ENCODE data around the gene CMSS1. TPM values are rescaled to one million over a fixed set of nuclear protein-coding genes. Genes with fewer than 3 reads are reported as not detected.

The CMSS1 gene
- total and polyA plus RNA-seq, 2 of the 13 experiments (the other 11 are each of a cell fraction or from before 2014, with no cell fraction given), result 6.4 to 48.7 TPM

DNA sequence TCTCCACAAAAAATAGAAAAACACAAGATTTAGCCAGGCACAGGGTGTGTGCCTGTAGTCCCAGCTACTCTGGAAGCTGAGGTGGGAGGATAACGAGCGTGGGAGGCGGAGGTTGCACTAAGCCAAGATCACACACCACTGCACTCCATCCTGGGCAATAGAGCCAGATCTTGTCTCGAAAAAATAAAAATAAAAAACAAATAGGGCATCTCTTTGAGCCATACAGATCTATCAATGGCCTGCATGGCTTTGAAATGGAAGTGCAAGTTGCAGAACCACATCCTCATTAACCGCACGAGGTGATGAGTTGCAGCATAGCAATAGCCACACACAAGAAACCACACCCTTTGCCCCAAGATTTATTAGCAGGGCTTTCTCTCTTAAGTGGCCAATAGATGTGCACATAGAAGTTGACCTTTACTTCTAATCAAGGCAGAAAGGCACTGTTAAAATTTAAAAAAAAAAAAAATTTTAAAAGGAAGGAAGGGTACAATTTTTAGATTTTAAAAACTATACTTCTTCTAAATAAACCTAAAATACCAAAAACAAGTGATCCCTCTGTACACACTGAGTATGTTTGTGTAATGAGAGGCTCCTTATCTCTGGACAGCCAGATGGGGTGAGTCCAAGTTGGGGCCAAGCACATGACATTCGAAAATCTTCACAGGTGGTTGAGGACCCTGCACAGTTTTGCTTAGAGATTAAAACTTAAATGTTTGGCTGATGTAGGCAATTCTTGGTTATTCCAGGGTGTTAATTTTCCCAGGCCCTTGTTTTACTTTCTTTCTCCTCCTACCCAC lies 243.2 kb downstream of the CMSS1 start:
- intact Hi-C loops (cut with micrococcal nuclease; ENCODE audit: unreplicated experiment), result loop anchor here (5.0 kb wide), 1 partner anchor 184 kb away; no protein-coding TSS in a partner anchor
- Histone ChIP-seq H3K4me2 (ENCODE audit: low read depth, low read length) (no peak overlapping the region), H3K4me1 (ENCODE audit: insufficient read depth, low read length) (peaks cover 71% of the 10 kb centered on the region), H2AFZ (ENCODE audit: low read length) (no peak overlapping the region), H3K36me3 (replicated peaks in 1 of 2; ENCODE audit: control insufficient read depth in 1 of 2, insufficient read depth in 2 of 2, low read length in 2 of 2) (no peaks in the 10 kb centered on the region), H3K79me2 (ENCODE audit: insufficient read depth, low read length) (peaks cover 3% of the 10 kb centered on the region), H3K27ac (ENCODE audit: extremely low read length, insufficient read depth, low read length) (no peak overlapping the region), H3K9me3 (ENCODE audit: low read length) (no peaks in the 10 kb centered on the region), H3K9ac (ENCODE audit: insufficient read depth, low read depth, low read length) (no peak overlapping the region), H3K27me3 (ENCODE audit: control insufficient read depth in 1 of 2, insufficient read depth in 2 of 2, low read length in 2 of 2) (no peaks in the 10 kb centered on the region), H4K20me1 (ENCODE audit: insufficient read depth, low read length) (no peaks in the 10 kb centered on the region), H3K4me3 (replicated peaks in 1 of 3; ENCODE audit: insufficient read depth in 1 of 3, low read depth in 2 of 3, low read length in 3 of 3) (no peak overlapping the region)
- TF ChIP-seq NFYC (CRISPR knock-in tag; IDR thresholded peaks at IDR 0.05) (no peak), ZNF34 (CRISPR knock-in tag; IDR thresholded peaks at IDR 0.05; ENCODE audit: borderline replicate concordance) (no peak)
- TF ChIP-seq, protein P1, sequence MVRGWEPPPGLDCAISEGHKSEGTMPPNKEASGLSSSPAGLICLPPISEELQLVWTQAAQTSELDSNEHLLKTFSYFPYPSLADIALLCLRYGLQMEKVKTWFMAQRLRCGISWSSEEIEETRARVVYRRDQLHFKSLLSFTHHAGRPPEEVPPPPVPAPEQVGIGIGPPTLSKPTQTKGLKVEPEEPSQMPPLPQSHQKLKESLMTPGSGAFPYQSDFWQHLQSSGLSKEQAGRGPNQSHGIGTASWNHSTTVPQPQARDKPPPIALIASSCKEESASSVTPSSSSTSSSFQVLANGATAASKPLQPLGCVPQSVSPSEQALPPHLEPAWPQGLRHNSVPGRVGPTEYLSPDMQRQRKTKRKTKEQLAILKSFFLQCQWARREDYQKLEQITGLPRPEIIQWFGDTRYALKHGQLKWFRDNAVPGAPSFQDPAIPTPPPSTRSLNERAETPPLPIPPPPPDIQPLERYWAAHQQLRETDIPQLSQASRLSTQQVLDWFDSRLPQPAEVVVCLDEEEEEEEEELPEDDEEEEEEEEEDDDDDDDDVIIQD (CRISPR knock-in tag; IDR thresholded peaks at IDR 0.05; ENCODE audit: low read depth), result peak; percentile 20; the same call in 1 of the 2 replicates
- no peak for FAIRE-seq
- ChIA-PET CTCF (ENCODE audit: low intra/inter-chr PET ratio, low total read pairs) (no interaction called here), POLR2A (no interaction called here)
- WGBS (ENCODE audit: low lambda C conversion rate), result 94% methylated on average over 7 of the region's 7 CpGs
- no peak for DNase-seq (ENCODE audit: low spot score)
- in situ Hi-C loops (cut with HindIII; ENCODE audit: extremely low pct_ligation_motif_present, low pct_unique_long_range_greater_than_20kb), result no loop called here
- no TSS peak for BruUV-seq (replicated peaks)
- no peak for ATAC-seq

DNA sequence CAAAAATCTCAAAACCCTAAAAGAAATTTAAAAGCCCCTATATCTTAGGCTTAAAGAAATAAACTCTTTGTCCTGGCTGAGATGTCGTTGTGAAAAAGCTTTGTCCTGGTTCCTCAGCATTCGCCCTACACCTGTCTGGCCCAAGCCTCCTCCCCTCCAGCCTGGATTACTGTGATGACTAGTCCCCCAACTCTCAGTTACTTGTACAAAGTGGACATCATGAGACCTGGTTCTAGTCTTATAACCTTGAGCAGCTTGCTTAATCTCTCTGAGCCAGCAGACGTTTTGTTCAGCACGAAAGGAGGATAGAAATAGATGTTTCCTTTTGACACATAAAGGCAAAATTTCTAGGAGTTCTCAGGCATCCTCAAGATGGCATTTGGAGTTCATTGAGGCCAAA lies 245.0 kb downstream of the CMSS1 start:
- H3K4me1 ChIP-seq (ENCODE audit: insufficient read depth, low read length), result peaks cover 83% of the 10 kb centered on the region
- no peaks in the 10 kb centered on the region for H3K9me3 ChIP-seq (ENCODE audit: low read length)
- TF ChIP-seq ZSCAN20 (CRISPR knock-in tag; IDR thresholded peaks at IDR 0.05; ENCODE audit: borderline replicate concordance) (no peak), ZNF143 (CRISPR knock-in tag; IDR thresholded peaks at IDR 0.05) (no peak), SSRP1 (CRISPR knock-in tag; IDR thresholded peaks at IDR 0.05) (no peak), PAF1 (CRISPR knock-in tag; IDR thresholded peaks at IDR 0.05) (no peak)
- TF ChIP-seq, protein P2, sequence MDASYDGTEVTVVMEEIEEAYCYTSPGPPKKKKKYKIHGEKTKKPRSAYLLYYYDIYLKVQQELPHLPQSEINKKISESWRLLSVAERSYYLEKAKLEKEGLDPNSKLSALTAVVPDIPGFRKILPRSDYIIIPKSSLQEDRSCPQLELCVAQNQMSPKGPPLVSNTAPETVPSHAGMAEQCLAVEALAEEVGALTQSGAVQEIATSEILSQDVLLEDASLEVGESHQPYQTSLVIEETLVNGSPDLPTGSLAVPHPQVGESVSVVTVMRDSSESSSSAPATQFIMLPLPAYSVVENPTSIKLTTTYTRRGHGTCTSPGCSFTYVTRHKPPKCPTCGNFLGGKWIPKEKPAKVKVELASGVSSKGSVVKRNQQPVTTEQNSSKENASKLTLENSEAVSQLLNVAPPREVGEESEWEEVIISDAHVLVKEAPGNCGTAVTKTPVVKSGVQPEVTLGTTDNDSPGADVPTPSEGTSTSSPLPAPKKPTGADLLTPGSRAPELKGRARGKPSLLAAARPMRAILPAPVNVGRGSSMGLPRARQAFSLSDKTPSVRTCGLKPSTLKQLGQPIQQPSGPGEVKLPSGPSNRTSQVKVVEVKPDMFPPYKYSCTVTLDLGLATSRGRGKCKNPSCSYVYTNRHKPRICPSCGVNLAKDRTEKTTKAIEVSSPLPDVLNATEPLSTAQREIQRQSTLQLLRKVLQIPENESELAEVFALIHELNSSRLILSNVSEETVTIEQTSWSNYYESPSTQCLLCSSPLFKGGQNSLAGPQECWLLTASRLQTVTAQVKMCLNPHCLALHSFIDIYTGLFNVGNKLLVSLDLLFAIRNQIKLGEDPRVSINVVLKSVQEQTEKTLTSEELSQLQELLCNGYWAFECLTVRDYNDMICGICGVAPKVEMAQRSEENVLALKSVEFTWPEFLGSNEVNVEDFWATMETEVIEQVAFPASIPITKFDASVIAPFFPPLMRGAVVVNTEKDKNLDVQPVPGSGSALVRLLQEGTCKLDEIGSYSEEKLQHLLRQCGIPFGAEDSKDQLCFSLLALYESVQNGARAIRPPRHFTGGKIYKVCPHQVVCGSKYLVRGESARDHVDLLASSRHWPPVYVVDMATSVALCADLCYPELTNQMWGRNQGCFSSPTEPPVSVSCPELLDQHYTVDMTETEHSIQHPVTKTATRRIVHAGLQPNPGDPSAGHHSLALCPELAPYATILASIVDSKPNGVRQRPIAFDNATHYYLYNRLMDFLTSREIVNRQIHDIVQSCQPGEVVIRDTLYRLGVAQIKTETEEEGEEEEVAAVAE (CRISPR knock-in tag; IDR thresholded peaks at IDR 0.05; ENCODE audit: borderline replicate concordance), result no peak
- TF ChIP-seq, protein P3, sequence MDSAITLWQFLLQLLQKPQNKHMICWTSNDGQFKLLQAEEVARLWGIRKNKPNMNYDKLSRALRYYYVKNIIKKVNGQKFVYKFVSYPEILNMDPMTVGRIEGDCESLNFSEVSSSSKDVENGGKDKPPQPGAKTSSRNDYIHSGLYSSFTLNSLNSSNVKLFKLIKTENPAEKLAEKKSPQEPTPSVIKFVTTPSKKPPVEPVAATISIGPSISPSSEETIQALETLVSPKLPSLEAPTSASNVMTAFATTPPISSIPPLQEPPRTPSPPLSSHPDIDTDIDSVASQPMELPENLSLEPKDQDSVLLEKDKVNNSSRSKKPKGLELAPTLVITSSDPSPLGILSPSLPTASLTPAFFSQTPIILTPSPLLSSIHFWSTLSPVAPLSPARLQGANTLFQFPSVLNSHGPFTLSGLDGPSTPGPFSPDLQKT (CRISPR knock-in tag; IDR thresholded peaks at IDR 0.05; ENCODE audit: borderline replicate concordance), result no peak
- H4K20me1 ChIP-seq (ENCODE audit: insufficient read depth, low read length), result no peaks in the 10 kb centered on the region
- DNase-seq (ENCODE audit: low spot score), result no peak
- no peak overlapping the region for H2AFZ ChIP-seq (ENCODE audit: low read length)
- FAIRE-seq, result no peak
- no TSS peak for BruUV-seq (replicated peaks)
- H3K79me2 ChIP-seq (ENCODE audit: insufficient read depth, low read length), result peaks cover 3% of the 10 kb centered on the region
- 86% methylated on average over 4 of the region's 4 CpGs for WGBS (ENCODE audit: low lambda C conversion rate)
- H3K27ac ChIP-seq (ENCODE audit: extremely low read length, insufficient read depth, low read length), result no peak overlapping the region
- CTCF ChIA-PET (ENCODE audit: low intra/inter-chr PET ratio, low total read pairs), result no interaction called here
- no peak overlapping the region for H3K9ac ChIP-seq (ENCODE audit: insufficient read depth, low read depth, low read length)
- no peak for ATAC-seq
- no peak overlapping the region for H3K4me3 ChIP-seq (replicated peaks in 1 of 3; ENCODE audit: insufficient read depth in 1 of 3, low read depth in 2 of 3, low read length in 3 of 3)
- POLR2A ChIA-PET, result no interaction called here
- in situ Hi-C loops (cut with HindIII; ENCODE audit: extremely low pct_ligation_motif_present, low pct_unique_long_range_greater_than_20kb), result no loop called here
- intact Hi-C loops (cut with micrococcal nuclease; ENCODE audit: unreplicated experiment), result loop anchor here (5.0 kb wide), 1 partner anchor 185 kb away; no protein-coding TSS in a partner anchor
- H3K36me3 ChIP-seq (replicated peaks in 1 of 2; ENCODE audit: control insufficient read depth in 1 of 2, insufficient read depth in 2 of 2, low read length in 2 of 2), result no peaks in the 10 kb centered on the region
- 0 out of 2 replicates have a peak overlapping the region, but pooled peaks have one; percentile 26 for H3K4me2 ChIP-seq (ENCODE audit: low read depth, low read length)
- no peaks in the 10 kb centered on the region for H3K27me3 ChIP-seq (ENCODE audit: control insufficient read depth in 1 of 2, insufficient read depth in 2 of 2, low read length in 2 of 2)

All from HepG2 (cell line).